GM06990 (cell line): ENCODE results near the gene HLA-B.

Source experiments
- DNase-seq: peaks from one replicate; pipeline ENCODE4 v3.0.0-alpha.2; 2011; ENCODE audit not compliant: insufficient read length; ENCODE audit errors: extremely low read depth
- H3K27me3 ChIP-seq: replicated peaks from 2 replicates; pipeline ENCODE4 v1.6.0; 2011; ENCODE audit warnings: low read length; ENCODE audit not compliant: control insufficient read depth, insufficient read depth
- H3K36me3 ChIP-seq: 2 replicates; pipeline ENCODE4 v1.5.1; 2011; ENCODE audit warnings: low read length; ENCODE audit not compliant: control insufficient read depth, insufficient read depth
- H3K4me3 ChIP-seq: replicated peaks from 2 replicates; pipeline ENCODE4 v1.5.1; 2011; ENCODE audit warnings: low read depth, mild to moderate bottlenecking, control low read depth, low read length
- CTCF ChIP-seq: IDR thresholded peaks from 2 replicates; pipeline ENCODE4 v1.5.1; 2011; ENCODE audit warnings: low read length, control low read depth, mild to moderate bottlenecking, inconsistent platforms; ENCODE audit not compliant: insufficient read depth, poor library complexity, severe bottlenecking

HLA-B gene

GRCh38 chr6:31386977-31387376, 30.0 kb upstream of the HLA-B start:
- no peak for TF ChIP-seq CTCF
- Histone ChIP-seq H3K4me3 (no peak overlapping the region), H3K27me3 (no peaks in the 10 kb centered on the region; the same call in 1 of the 2 replicates), H3K36me3 (no peaks in the 10 kb centered on the region)
- DNase-seq, result no peak

- no peaks in the 10 kb centered on the region; the same call in 1 of the 2 replicates for H3K27me3 ChIP-seq
- DNase-seq, result no peak
- no peaks in the 10 kb centered on the region for H3K36me3 ChIP-seq
- H3K4me3 ChIP-seq, result no peak overlapping the region
- no peak for TF ChIP-seq CTCF
These were observed 29.1 kb upstream of the HLA-B start for GRCh38 chr6:31386099-31386498.

DNA sequence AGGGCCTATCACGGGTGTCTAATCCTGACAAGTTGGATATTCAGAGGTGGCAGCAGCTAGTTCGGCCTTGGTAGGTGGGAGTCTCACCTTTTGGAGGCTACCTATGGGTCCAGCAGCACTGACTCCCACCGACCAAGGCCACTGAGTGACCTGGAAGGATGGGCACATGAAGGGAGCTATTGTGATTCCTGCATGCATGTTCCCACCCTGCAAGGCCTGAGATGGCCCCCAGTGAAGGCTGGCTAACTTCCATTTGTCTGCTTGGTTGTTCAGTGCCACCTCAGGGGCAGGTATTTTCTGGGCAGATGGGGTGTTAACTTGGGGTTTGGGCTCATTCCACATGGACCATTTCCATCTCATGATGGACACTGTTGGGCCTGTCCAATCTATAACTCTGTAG, 28.1 kb upstream of the HLA-B start:
- no peak for TF ChIP-seq CTCF
- Histone ChIP-seq H3K4me3 (no peak overlapping the region), H3K36me3 (no peaks in the 10 kb centered on the region), H3K27me3 (no peaks in the 10 kb centered on the region; the same call in 1 of the 2 replicates)
- DNase-seq, result no peak

GRCh38 chr6:31383149-31383548, 26.2 kb upstream of the HLA-B start:
- no peak for DNase-seq
- H3K27me3 ChIP-seq, result no peaks in the 10 kb centered on the region; the same call in 1 of the 2 replicates
- no peak overlapping the region for H3K4me3 ChIP-seq
- no peaks in the 10 kb centered on the region for H3K36me3 ChIP-seq
- TF ChIP-seq CTCF, result no peak

DNA sequence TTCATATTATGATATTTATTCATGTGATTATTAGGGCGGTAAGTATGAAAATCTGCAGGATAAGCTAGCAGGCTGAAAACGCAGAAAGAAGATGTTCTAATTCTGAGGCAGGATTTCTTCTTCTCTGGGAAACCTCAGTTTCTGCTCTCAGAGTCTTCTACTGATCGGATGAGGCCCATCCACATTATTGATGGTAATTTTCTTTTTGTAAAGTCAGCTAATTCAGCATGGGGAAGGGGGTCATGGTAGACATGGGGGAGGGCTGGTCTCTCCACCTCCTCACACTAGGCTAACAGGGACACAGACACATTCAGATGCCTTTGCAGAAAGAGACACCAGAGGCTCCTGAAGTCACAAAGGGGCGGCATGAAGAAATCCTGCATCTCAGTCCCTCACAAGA, 24.7 kb upstream of the HLA-B start:
- H3K36me3 ChIP-seq, result no peaks in the 10 kb centered on the region
- H3K4me3 ChIP-seq, result no peak overlapping the region
- no peaks in the 10 kb centered on the region; the same call in 1 of the 2 replicates for H3K27me3 ChIP-seq
- TF ChIP-seq CTCF, result no peak
- no peak for DNase-seq

DNA sequence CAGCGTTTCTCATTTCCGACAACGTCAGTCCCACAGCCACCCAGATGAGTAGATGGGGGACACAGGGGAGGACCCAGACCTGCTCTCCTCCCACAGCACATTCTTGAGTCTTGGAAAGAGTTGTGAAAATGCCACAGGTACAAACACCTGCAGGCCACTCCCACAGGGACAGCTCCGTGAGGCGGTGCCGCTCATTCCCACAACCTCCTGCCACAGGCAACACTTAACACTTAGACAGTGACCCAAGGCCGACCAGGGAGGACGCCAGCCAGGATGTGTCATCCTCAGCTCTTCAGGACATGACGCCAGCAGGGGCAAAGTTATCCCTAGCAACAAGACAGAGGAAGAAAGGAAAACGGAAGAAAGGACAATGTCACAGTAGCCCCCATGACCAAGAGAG, 22.9 kb upstream of the HLA-B start:
- no peak for DNase-seq
- H3K4me3 ChIP-seq, result no peak overlapping the region
- H3K36me3 ChIP-seq, result no peaks in the 10 kb centered on the region
- no peak for TF ChIP-seq CTCF
- H3K27me3 ChIP-seq, result no peaks in the 10 kb centered on the region; the same call in 1 of the 2 replicates
